GM06990 (cell line): Measurements from ENCODE around the gene ANKLE1.

Source experiments
- DNase-seq: peaks from one replicate; pipeline ENCODE4 v3.0.0-alpha.2; 2011; ENCODE audit not compliant: insufficient read length; ENCODE audit errors: extremely low read depth
- H3K27me3 ChIP-seq: replicated peaks from 2 replicates; pipeline ENCODE4 v1.6.0; 2011; ENCODE audit warnings: low read length; ENCODE audit not compliant: control insufficient read depth, insufficient read depth
- H3K36me3 ChIP-seq: 2 replicates; pipeline ENCODE4 v1.5.1; 2011; ENCODE audit warnings: low read length; ENCODE audit not compliant: control insufficient read depth, insufficient read depth
- H3K4me3 ChIP-seq: replicated peaks from 2 replicates; pipeline ENCODE4 v1.5.1; 2011; ENCODE audit warnings: low read depth, mild to moderate bottlenecking, control low read depth, low read length
- CTCF ChIP-seq: IDR thresholded peaks from 2 replicates; pipeline ENCODE4 v1.5.1; 2011; ENCODE audit warnings: low read length, control low read depth, mild to moderate bottlenecking, inconsistent platforms; ENCODE audit not compliant: insufficient read depth, poor library complexity, severe bottlenecking

Gene ANKLE1

GRCh38 chr19:17281391-17282304, at the start of gene ANKLE1:
ANKLE1 (plus strand) TSS chr19:17281901; CDS start chr19:17281921, 20 bp downstream.
- no peak for TF ChIP-seq CTCF
- peak; percentile 86 for DNase-seq
- Histone ChIP-seq H3K4me3 (peak within 1 kb of the TSS; percentile 67), H3K36me3 (peaks cover 19% of the 10 kb centered on the region), H3K27me3 (no peaks in the 10 kb centered on the region)

GRCh38 chr19:17232258-17232657, 49.4 kb upstream of the ANKLE1 start:
- Histone ChIP-seq H3K4me3 (no peak overlapping the region), H3K27me3 (no peaks in the 10 kb centered on the region), H3K36me3 (peaks cover 1% of the 10 kb centered on the region)
- no peak for DNase-seq
- no peak for TF ChIP-seq CTCF

GRCh38 chr19:17234911-17235299, 46.8 kb upstream of the ANKLE1 start:
- H3K36me3 ChIP-seq: peaks cover under 1% of the 10 kb centered on the region; the same call in 1 of the 2 replicates
- DNase-seq: peak; percentile 77
- peak overlapping the region; percentile 68 for H3K4me3 ChIP-seq
- H3K27me3 ChIP-seq: no peaks in the 10 kb centered on the region
- no peak for TF ChIP-seq CTCF

- no peaks in the 10 kb centered on the region; the same call in 1 of the 2 replicates for H3K36me3 ChIP-seq
- H3K27me3 ChIP-seq: no peaks in the 10 kb centered on the region
- TF ChIP-seq CTCF: peak; percentile 52
- DNase-seq: peak; percentile 84
- H3K4me3 ChIP-seq: peak overlapping the region; percentile 68
Measured at GRCh38 chr19:17235300-17235970, 46.3 kb upstream of the ANKLE1 start.

- H3K36me3 ChIP-seq: no peaks in the 10 kb centered on the region; the same call in 1 of the 2 replicates
- no peak for DNase-seq
- H3K27me3 ChIP-seq: no peaks in the 10 kb centered on the region
- H3K4me3 ChIP-seq: peak overlapping the region; percentile 68
- TF ChIP-seq CTCF: no peak
Measured at GRCh38 chr19:17235971-17236777, 45.5 kb upstream of the ANKLE1 start.
